ENCODE data around the gene FAIM.

Gene FAIM

GRCh38 chr3:138682648-138683047 is 74.1 kb downstream of the FAIM start:
- TF ChIP-seq CTCF (IDR thresholded peaks at IDR 0.05; ENCODE audit: low read depth, low read length): no peak
- no peak for DNase-seq (ENCODE audit: low read depth, low spot score)
- in situ Hi-C loops (cut with HindIII; ENCODE audit: low sequenced_read_pairs): no loop called here
- H3K4me3 ChIP-seq (ENCODE audit: low read depth, low read length): no peak overlapping the region

Measured in astrocyte of the spinal cord (primary cell).